ENCODE results near the gene C5AR2. TPM values are rescaled to one million over a fixed set of nuclear protein-coding genes. Genes with fewer than 3 reads are reported as not detected.

C5AR2 gene
- polyA plus RNA-seq, 1 of the 3 experiments (the other 2 are of a cell fraction) = not detected

DNA sequence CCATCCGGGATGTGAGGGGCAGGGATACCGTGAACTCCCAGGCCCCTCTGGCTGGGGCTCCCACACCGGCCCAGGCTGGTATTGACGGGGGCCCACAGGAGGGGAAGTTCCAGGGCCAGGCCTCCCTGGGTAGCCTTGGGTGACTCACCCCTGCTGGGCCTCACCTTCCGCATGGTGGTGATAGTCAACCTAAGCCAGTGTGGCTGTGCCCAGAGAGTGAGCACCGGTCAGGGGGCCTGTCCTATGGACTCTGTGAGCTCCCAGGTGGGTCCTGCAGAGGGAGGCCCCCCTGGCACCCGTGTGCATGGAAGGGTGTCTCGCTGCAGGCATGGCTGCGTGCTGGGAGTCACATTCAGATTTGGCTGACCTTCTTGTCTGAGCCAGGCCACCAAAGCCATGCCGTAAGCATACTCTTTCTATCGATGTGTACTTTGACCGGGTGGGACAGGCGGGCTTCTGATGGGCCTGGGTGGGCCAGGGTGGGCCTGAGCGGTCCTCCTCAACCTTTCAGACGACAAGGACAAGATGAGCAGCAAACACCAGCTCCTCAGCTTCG, 44.7 kb downstream of the C5AR2 start:
- no peaks in the 10 kb centered on the region for H4K20me1 ChIP-seq (ENCODE audit: insufficient read depth)
- H3K27me3 ChIP-seq (ENCODE audit: insufficient read depth) = no peaks in the 10 kb centered on the region
- 96% methylated on average over 8 of the region's 16 CpGs for WGBS (ENCODE audit: low lambda C conversion rate)
- H3K9ac ChIP-seq = no peak overlapping the region
- peaks cover 4 to 79% of the 10 kb centered on the region in 2 experiments for H3K36me3 ChIP-seq (replicated peaks in 1 of 2; ENCODE audit: control insufficient read depth in 1 of 2, insufficient read depth in 2 of 2, low read length in 1 of 2)
- no peaks in the 10 kb centered on the region for H3F3A ChIP-seq (replicated peaks; ENCODE audit: insufficient read depth)
- no peaks in the 10 kb centered on the region for H3K79me2 ChIP-seq (ENCODE audit: insufficient read depth)
- no peaks in the 10 kb centered on the region for H3K9me3 ChIP-seq
- no peak overlapping the region for H3K4me3 ChIP-seq (ENCODE audit: low read depth in 2 of 2, low read length in 1 of 2)
- DNase-seq = peak; percentile 24
- ChIA-PET POLR2A (no interaction called here), CTCF (interaction anchor here (1.4 to 2.7 kb wide), 2 partner anchors 15 to 92 kb away, joined by 3 to 12 read pairs; no protein-coding TSS in a partner anchor)
- no peaks in the 10 kb centered on the region for H3K4me1 ChIP-seq (ENCODE audit: control insufficient read depth in 1 of 2, insufficient read depth in 2 of 2, low read depth in 1 of 2, low read length in 1 of 2)
- H3K27ac ChIP-seq (ENCODE audit: low read depth in 2 of 2, low read length in 1 of 2) = no peak overlapping the region
- TF ChIP-seq SIN3A (IDR thresholded peaks at IDR 0.05; ENCODE audit: borderline replicate concordance, low read depth, low read length) (no peak), FOXJ3 (CRISPR knock-in tag; IDR thresholded peaks at IDR 0.05) (no peak), NFIC (IDR thresholded peaks at IDR 0.05; ENCODE audit: borderline replicate concordance) (no peak), IRF3 (IDR thresholded peaks at IDR 0.05; ENCODE audit: low read depth, low read length) (no peak), RCOR1 (IDR thresholded peaks at IDR 0.05; ENCODE audit: low read length) (no peak), POLR2AphosphoS5 (IDR thresholded peaks at IDR 0.05; ENCODE audit: low read depth, low read length) (no peak), TAF1 (IDR thresholded peaks at IDR 0.05; ENCODE audit: borderline replicate concordance, low read depth, low read length) (no peak), RAD21 (IDR thresholded peaks at IDR 0.05; ENCODE audit: low read length) (no peak), SMC3 (IDR thresholded peaks at IDR 0.05; ENCODE audit: low read depth, low read length) (no peak), EP300 (IDR thresholded peaks at IDR 0.05; ENCODE audit: borderline replicate concordance in 1 of 2, low read depth in 1 of 2, low read length in 1 of 2) (no peak), MEF2A (IDR thresholded peaks at IDR 0.05; ENCODE audit: borderline replicate concordance, low read depth) (no peak), FOXM1 (IDR thresholded peaks at IDR 0.05; ENCODE audit: low read depth) (no peak), GATA2 (CRISPR knock-in tag; IDR thresholded peaks at IDR 0.05) (no peak)
- TF ChIP-seq, protein P1, sequence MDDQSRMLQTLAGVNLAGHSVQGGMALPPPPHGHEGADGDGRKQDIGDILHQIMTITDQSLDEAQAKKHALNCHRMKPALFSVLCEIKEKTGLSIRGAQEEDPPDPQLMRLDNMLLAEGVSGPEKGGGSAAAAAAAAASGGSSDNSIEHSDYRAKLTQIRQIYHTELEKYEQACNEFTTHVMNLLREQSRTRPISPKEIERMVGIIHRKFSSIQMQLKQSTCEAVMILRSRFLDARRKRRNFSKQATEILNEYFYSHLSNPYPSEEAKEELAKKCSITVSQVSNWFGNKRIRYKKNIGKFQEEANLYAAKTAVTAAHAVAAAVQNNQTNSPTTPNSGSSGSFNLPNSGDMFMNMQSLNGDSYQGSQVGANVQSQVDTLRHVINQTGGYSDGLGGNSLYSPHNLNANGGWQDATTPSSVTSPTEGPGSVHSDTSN (IDR thresholded peaks at IDR 0.05) = no peak
- H3K9me2 ChIP-seq = no peaks in the 10 kb centered on the region
- H2AFZ ChIP-seq (ENCODE audit: low read depth) = no peak overlapping the region
- H3K4me2 ChIP-seq = no peak overlapping the region

DNA sequence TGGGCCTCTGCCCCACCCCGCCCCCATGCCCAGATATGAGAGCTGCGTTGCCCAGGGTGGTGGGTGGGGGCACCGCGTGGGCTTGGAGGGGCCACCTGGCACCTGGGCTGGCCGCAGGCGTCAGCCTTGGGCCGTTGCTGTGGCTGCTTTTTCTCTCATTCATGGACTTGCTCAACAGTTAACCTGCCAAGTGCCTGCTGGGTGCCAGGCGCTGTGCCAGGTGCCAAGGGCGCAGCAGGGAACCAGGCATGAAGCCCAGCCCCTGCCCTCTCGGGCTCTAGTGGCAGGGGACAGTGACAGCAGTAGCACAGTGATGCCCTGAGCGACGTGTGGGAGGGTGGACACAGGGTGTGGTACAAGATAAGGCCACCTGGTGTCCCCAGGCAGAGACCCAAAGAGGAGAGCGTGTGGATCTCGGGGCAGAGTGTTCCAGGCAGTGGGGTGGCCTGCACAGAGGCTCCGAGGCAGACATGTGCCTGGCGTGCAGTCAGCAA, 45.3 kb downstream of the C5AR2 start:
- Histone ChIP-seq H3K79me2 (ENCODE audit: insufficient read depth) (no peaks in the 10 kb centered on the region), H2AFZ (ENCODE audit: low read depth) (no peak overlapping the region), H4K20me1 (ENCODE audit: insufficient read depth) (no peaks in the 10 kb centered on the region), H3K9me3 (no peaks in the 10 kb centered on the region), H3K4me1 (ENCODE audit: control insufficient read depth in 1 of 2, insufficient read depth in 2 of 2, low read depth in 1 of 2, low read length in 1 of 2) (no peaks in the 10 kb centered on the region), H3K9me2 (no peaks in the 10 kb centered on the region), H3K27ac (ENCODE audit: low read depth in 2 of 2, low read length in 1 of 2) (no peak overlapping the region), H3K4me2 (no peak overlapping the region), H3F3A (replicated peaks; ENCODE audit: insufficient read depth) (no peaks in the 10 kb centered on the region), H3K36me3 (replicated peaks in 1 of 2; ENCODE audit: control insufficient read depth in 1 of 2, insufficient read depth in 2 of 2, low read length in 1 of 2) (peaks cover 4 to 79% of the 10 kb centered on the region in 2 experiments), H3K9ac (no peak overlapping the region), H3K4me3 (ENCODE audit: low read depth in 2 of 2, low read length in 1 of 2) (no peak overlapping the region), H3K27me3 (ENCODE audit: insufficient read depth) (no peaks in the 10 kb centered on the region)
- 83% methylated on average over 13 of the region's 16 CpGs for WGBS (ENCODE audit: low lambda C conversion rate)
- TF ChIP-seq GATA2 (CRISPR knock-in tag; IDR thresholded peaks at IDR 0.05) (no peak), EZH2phosphoT487 (IDR thresholded peaks at IDR 0.05; ENCODE audit: borderline replicate concordance, low read depth) (no peak), RAD21 (IDR thresholded peaks at IDR 0.05; ENCODE audit: low read length) (no peak), ELF1 (IDR thresholded peaks at IDR 0.05) (no peak), SMC3 (IDR thresholded peaks at IDR 0.05; ENCODE audit: low read depth, low read length) (no peak)
- TF ChIP-seq, protein P1 (IDR thresholded peaks at IDR 0.05) = no peak
- peak; percentile 25 for DNase-seq
- POLR2A ChIA-PET = no interaction called here
- CTCF ChIA-PET = interaction anchor here (1.4 to 1.6 kb wide), 2 partner anchors 14 to 92 kb away, joined by 3 to 5 read pairs; no protein-coding TSS in a partner anchor

Measured in SK-N-SH (cell line).